GM18519 (cell line): Measurements from ENCODE around the gene SFT2D2.

Source experiments
- ATAC-seq: cut with Tn5 transposase; IDR thresholded peaks from one replicate; pipeline ENCODE4 v1.9.1; 2021; ENCODE audit warnings: mild to moderate bottlenecking, moderate library complexity; ENCODE audit not compliant: unreplicated experiment, low FRiP score

The SFT2D2 gene

GRCh38 chr1:168301664-168302320 is 76.0 kb downstream of the SFT2D2 start:
- ATAC-seq = no peak
